CD4-positive, alpha-beta T cell treated with Interleukin-6 at 100 ng/mL for 8 hours (primary cell): Measurements from ENCODE around the gene ABLIM3.
"Not testable (repeated sequence)": the region's sequence is repeated elsewhere in the genome, so short reads cannot be mapped to it uniquely, and the experiment has no call there.

Source experiments
- DNase-seq: peaks from one replicate; pipeline ENCODE4 v3.0.0-alpha.2; 2020; ENCODE audit warnings: mixed read lengths, low spot score

ABLIM3 gene

DNA sequence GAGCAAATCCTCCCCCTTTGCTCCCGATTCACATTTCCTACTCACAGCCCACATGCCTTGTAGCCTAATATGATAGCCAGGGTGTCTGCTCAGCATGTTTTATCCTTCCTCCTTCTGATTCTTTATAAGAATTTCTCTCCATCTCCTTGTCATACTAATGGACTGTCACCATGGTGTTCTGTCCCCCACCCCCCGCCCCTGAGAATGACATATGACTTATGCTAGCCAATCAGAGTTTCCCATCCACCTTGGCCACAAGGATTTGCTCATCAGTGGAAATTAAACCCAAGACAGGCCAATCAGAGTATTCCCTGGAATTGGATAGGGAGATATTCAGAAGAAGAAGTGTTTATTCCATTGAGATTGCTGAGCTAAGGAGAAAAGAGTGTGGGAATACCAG is 16.0 kb downstream of the ABLIM3 start:
- DNase-seq, result no peak

DNA sequence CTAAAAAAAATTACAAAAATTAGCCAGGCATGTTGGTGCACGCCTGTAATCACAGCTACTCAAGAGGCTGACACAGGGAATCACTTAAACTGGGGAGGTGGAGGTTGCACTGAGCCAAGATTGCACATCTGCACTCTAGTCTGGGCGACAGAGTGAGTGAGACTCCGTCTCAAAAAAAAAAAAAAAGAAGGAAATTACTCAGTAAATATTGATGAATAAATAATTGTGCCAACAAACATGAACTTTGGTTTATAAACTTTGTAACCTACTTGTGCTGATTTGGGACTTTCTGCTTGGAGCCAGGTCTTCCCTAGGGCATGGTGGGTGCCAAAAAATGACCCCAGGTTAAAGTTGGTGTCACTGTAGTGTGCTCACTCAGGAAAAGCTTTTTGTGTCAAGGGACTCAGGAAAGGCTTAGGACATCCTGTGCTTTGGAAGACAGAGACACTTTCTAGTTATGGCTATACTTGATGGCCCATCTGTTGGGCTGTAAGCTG is 19.0 kb downstream of the ABLIM3 start:
- no peak for DNase-seq

DNA sequence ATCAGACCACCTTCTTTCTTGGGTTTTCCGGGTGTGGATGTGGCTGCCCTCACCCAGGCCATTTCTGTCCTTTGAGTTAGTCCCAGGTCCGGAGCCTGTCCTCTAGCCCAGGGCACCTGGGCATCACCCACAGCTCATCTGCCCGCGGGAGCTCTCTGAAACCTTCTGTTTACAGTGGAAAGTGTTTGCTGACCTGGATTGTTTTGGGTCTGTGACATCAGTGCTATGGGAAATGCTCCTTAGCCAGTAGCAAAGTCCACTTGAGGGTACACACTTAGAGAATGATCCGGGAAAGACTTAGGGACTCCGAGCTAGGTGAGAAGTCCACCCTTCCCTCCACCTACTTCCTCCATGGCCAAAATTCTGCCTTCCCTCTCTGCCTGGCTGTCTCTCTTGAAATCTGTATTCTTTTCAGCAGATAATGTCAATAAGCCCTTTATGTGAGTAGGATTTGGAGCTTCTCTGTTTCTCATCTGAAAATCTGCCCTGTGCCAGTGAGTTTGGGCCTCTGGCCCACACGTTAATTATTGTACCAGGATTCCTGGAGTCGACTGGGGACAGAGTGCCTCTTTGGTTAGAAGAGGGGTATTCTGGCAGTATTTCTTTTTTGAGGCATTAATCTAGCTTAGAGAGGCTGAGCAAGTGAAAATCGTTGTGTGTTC is 19.9 kb downstream of the ABLIM3 start:
- DNase-seq, result no peak

- no peak for DNase-seq
Measured at GRCh38 chr5:149161850-149162249, 20.6 kb downstream of the ABLIM3 start.

DNA sequence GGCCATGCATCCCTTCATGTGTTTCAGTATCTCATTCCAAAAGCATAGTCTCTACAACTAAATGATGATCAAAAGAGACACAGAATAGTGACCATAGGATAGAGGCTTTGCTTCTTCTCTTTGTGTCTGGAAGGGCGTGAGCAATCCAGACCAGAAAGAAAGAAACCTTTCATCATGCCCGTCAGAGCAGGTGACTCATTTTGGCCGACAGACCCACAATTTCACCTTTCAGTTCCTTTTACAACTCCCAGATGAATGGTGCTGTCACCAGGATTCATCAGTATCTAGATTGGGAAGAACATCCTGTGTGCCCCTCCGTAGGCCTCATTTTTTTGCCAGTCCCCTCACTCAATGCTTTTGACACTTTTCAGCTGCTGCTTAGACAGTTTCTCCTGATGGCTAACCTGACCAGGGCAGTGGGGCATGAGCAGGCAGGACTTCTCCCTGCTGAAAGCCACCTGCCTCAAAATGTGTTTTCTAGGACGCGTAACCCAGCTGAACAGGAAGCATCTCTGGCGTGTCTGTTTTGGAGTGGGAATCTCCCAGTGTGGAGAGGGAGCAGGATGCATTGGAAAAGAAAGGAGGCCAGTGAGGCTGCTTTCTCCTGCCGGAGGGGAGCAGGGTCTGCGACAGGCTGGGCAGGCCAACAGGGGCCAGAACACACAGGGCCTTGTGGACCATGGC is 21.2 kb downstream of the ABLIM3 start:
- DNase-seq, result no peak

DNA sequence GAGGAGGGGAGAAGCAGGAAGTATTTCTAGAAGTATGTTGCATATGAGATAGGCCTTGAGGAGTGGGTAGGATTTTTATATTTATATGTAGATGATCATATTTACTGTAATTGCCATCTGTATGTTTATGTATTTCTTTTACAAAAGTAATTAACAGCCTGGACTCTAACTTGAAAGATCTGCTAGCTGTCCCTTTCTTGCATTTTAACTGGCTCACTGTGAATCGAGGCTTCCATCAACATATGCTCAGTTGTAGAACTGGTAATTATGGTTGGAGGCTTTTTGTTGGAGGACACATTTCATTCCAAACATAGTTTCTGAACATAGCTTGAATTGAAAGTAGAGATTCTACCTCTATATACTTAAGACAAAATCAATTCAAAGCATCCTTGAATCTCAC is 23.4 kb downstream of the ABLIM3 start:
- no peak for DNase-seq

GRCh38 chr5:149166128-149166527 is 24.8 kb downstream of the ABLIM3 start:
- no peak for DNase-seq

DNA sequence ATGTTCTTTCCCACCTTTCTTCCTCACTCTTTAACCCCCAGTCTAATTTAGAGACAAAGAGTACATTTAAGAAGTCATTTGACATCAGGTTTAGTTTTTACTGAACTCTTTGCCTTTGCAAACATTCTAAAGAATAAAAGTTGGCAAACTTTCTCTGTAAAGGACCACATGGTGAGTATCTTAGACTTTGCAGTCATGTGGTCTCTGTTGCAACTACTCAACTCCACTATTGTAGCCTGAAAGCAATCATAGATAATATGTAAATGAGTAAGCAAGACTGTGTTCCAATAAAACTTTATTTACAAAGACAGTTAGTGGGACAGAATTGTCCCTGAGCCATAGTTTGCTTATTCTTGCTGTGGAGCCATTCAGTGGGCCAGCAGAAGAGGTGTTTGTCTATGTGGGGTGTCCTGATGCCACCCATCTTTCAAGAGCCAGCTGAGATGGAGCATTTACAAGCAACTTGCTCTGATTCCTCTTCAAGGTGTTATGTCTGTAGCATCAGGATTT is 25.4 kb downstream of the ABLIM3 start:
- DNase-seq, result no peak

DNA sequence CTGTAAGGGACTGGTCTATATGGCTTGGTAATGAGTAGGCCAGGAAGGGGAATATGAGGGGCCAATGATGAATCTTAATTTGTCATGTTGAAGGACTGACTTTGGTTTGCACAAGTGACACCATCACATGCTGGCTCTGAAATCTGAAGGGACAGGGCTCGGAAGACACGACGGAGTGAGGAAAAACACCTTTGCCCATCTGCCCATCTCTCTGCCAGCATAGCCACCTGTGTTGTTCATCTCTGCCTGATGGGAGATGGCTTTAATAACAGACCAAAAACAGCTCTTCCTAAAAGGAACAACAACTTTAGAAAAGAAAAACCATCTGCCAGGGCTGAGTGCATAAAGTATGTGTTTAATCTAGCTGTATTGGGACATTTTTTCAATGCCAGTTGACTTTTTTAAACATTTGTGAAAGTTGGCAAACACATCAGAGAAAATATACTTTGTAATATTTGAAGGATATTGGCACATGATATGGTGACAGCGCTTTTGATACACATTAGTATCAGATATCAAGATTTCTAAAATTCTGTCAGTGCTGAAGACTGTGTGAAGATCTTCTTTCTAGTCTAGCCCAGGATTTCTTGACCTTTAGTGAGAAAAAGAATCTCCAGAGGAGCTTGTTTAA is 27.1 kb downstream of the ABLIM3 start:
- DNase-seq, result no peak

GRCh38 chr5:149170299-149170698 is 29.0 kb downstream of the ABLIM3 start:
- DNase-seq, result no peak

- no peak for DNase-seq
Measured at GRCh38 chr5:149172261-149172660, 31.0 kb downstream of the ABLIM3 start.

DNA sequence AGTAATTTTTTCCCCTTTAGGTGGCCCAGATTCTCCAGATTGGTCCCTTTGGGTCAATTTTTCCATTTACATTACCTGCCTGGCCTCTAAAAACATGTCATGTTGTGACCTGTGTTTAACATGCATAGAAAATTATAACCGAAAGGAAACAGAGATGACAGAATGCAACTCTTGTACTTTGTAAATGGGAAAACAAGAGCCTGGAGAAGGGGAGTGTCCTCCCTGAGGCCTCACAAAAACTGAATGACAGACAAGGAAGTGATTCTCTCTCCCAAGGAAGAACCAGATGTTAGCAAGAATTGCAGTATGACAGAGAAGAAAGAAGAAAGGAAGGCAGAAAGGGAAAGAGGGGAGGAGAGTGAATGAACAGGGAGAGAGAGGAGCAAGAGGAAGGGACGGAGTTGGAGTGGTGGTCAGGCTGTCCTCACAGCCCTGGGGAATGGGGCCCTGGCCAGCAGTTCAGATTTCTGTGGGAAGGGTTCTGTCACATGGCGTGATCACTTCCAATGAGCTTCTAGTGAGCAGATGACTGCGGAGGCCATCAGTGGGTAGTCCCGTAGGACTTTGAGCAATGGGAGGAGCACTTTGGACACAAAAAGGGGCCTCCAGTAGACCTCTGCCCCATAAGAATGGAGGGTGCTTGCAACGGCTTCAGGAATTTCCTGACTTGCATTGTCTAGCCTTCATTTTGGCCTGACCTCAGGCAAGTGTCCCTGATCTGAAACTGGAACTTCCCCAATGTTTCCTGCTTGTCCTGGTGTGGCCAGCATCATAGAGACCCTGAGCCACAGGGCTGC is 31.6 kb downstream of the ABLIM3 start:
- DNase-seq, result no peak

DNA sequence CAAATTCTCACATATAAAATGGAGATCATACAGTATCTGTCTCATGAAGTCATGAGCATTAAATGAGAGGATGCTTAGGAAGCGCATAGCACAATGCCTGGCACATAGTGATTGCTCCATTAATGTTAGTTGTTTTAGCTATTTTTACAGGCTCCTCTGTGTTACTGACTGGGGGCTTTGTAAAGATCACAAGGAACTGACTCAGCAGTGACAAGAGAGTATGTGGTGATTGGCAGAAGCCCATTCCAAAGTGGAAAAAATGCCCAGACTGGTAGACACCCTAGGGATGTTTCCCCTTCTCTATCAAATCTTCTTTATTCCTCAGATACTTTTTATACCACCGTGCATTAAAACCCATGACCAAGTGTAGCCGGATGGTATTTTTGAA is 33.5 kb downstream of the ABLIM3 start:
- no peak for DNase-seq

- no peak for DNase-seq
Measured at GRCh38 chr5:149175346-149176105, 34.2 kb downstream of the ABLIM3 start.

DNA sequence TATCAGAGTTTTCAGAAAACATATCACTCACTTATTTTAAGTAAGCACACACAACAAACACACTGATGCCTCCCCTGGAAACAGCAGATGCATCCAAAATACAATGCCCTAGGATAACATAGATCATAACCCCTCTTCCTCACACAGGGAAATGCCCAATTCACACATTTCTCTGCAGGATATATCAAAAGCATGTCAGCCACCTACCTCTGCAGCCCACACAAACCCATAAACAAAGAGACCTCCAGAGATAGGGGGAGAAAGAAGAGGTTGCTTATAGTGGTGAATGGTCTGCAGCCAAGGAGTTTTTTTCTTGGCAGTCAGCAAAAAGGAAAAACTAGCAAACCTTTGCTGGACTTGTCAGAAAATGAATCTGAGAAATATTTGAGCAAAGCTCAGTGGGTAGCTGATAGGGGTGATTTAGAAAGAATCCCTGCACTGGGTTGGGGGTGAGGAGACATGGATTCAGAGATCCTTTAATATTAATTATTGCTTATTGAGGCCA is 36.1 kb downstream of the ABLIM3 start:
- DNase-seq, result no peak

GRCh38 chr5:149177911-149178565 is 36.7 kb downstream of the ABLIM3 start:
- DNase-seq, result no peak

GRCh38 chr5:149181732-149182131 is 40.4 kb downstream of the ABLIM3 start:
- DNase-seq, result no peak

GRCh38 chr5:149182241-149182640 is 40.9 kb downstream of the ABLIM3 start:
- no peak for DNase-seq

DNA sequence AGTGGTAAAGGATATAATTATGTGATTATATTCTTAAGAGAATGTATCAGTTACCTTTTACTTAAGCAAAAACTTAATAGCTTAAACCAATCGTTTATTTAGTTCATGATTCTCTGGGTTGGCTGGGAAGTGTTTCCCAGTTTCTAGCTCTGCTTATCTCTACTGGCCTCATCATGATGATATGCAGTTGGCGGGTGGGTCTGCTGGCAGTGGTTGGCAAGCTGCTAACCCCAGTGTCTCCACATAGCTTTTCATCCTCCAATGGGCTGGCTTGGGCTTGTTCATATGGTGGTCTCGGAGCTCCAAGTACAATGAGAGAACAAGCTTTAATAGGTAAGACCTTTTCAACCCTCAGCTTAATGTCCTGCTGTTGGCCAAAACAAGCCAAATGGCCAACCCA is 43.8 kb downstream of the ABLIM3 start:
- no peak for DNase-seq

DNA sequence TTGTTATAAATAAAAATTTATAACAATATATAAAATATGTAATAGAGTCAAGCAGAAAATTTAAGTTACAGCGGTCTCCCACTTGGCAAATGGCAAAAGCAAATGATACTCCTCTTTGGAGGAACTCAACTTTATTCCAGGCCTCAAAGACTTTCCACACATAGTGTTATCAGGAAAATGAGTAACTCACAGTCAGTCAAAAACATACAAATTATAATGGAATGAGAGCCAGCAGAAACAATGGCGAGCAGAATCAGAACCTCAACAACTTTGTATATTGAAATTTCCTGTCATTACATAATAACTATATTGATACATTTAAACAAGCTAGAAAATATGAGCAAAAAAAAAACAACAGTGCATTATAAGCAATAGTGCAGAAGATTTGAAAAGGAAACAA is 45.2 kb downstream of the ABLIM3 start:
- no peak for DNase-seq

DNA sequence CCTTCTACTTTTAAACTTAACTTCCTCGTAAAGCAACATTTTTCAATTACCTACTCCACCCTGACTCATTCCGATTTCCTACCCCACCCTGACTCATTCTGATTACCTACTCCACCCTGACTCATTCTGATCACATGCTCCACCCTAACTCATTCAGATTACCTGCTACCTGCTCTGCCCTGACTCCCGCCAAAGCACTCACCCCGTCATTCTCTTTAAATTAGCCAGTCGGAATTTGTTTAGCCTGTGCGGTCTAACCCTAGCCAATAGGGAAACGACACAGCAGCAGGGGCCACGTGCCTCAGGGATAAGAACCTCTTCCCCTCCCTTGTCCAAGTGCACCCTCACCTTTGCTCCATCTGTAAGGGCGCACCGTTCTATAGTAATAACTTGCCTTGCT is 46.3 kb downstream of the ABLIM3 start:
- DNase-seq, result not testable (repeated sequence)
